CD14-positive monocyte (primary cell): ENCODE data around the gene CACNA1H. TPM values are rescaled to one million over a fixed set of nuclear protein-coding genes. Genes with fewer than 3 reads are reported as not detected.

Experiments
- DNase-seq, 3 donors: peaks; one replicate each; pipeline ENCODE4 v3.0.0-alpha.2; 2011 to 2022
- H2AFZ ChIP-seq: 2 replicates; pipeline ENCODE4 v1.6.0; 2012; ENCODE audit warnings: mild to moderate bottlenecking, low read depth, low read length, inconsistent platforms; ENCODE audit not compliant: insufficient read depth, poor library complexity, severe bottlenecking
- H3K27ac ChIP-seq, 2 donors: 1 replicate in 1 of 2; 2 replicates in 1 of 2; pipeline ENCODE4 v1.5.1; 2012 to 2013; ENCODE audit warnings: low read length in 2 of 2, control low read depth in 1 of 2, inconsistent platforms in 1 of 2, low read depth in 1 of 2, mild to moderate bottlenecking in 1 of 2
- H3K27me3 ChIP-seq, 2 donors: one replicate each; pipeline versions ENCODE4 v1.6.0 to v1.6.1; 2011 to 2013; ENCODE audit warnings: low read length in 2 of 2; ENCODE audit not compliant: control insufficient read depth in 2 of 2, insufficient read depth in 2 of 2
- H3K36me3 ChIP-seq, 2 donors: replicated peaks in 1 of 2; 1 replicate in 1 of 2; 2 replicates in 1 of 2; pipeline versions ENCODE4 v1.5.1 to v1.6.1; 2012 to 2013; ENCODE audit warnings: low read length in 2 of 2, control low read depth in 1 of 2, inconsistent platforms in 1 of 2, mild to moderate bottlenecking in 1 of 2; ENCODE audit not compliant: insufficient read depth in 2 of 2, control insufficient read depth in 1 of 2
- H3K4me1 ChIP-seq, 2 donors: 1 replicate in 1 of 2; 2 replicates in 1 of 2; pipeline versions ENCODE4 v1.5.1 to v1.6.1; 2012 to 2013; ENCODE audit warnings: low read length in 2 of 2, control low read depth in 1 of 2, inconsistent platforms in 1 of 2, mild to moderate bottlenecking in 1 of 2, moderate library complexity in 1 of 2; ENCODE audit not compliant: insufficient read depth in 2 of 2, control insufficient read depth in 1 of 2
- H3K4me2 ChIP-seq: replicated peaks from 2 replicates; pipeline ENCODE3; 2012; ENCODE audit warnings: low read length, moderate library complexity, mild to moderate bottlenecking; ENCODE audit not compliant: poor library complexity, severe bottlenecking; ENCODE audit errors: extremely low read depth
- H3K4me3 ChIP-seq, 3 experiments: fragments of 200-600 bp in 1 of 3; sonication (generic) in 1 of 3; replicated peaks in 1 of 3; 1 replicate in 2 of 3; 2 replicates in 1 of 3; pipeline ENCODE4 v1.5.1; 2011 to 2013; ENCODE audit warnings: low read length in 3 of 3, mild to moderate bottlenecking in 3 of 3, control low read depth in 2 of 3, low read depth in 2 of 3, inconsistent platforms in 1 of 3, moderate library complexity in 1 of 3
- H3K79me2 ChIP-seq: 2 replicates; pipeline ENCODE4 v1.6.0; 2012; ENCODE audit warnings: mild to moderate bottlenecking, control low read depth, inconsistent platforms, low read length, moderate library complexity; ENCODE audit not compliant: insufficient read depth
- H3K9ac ChIP-seq: 2 replicates; pipeline ENCODE4 v1.6.0; 2017; ENCODE audit warnings: low read length, mild to moderate bottlenecking; ENCODE audit not compliant: insufficient read depth, poor library complexity, severe bottlenecking
- H3K9me3 ChIP-seq, 2 donors: replicated peaks in 1 of 2; 1 replicate in 1 of 2; 2 replicates in 1 of 2; pipeline versions ENCODE4 v1.5.1 to v1.6.1; 2012 to 2013; ENCODE audit warnings: low read length in 2 of 2, control low read depth in 1 of 2; ENCODE audit not compliant: control insufficient read depth in 1 of 2, insufficient read depth in 1 of 2
- H4K20me1 ChIP-seq: 2 replicates; pipeline ENCODE4 v1.6.0; 2012; ENCODE audit warnings: mild to moderate bottlenecking, low read length, control low read depth, moderate library complexity; ENCODE audit not compliant: insufficient read depth
- H3K27ac Mint-ChIP-seq, 7 donors: one replicate each; pipeline ENCODE4 v1.8.0; 2020; ENCODE audit warnings: mild to moderate bottlenecking in 7 of 7, mixed read lengths in 7 of 7, moderate library complexity in 6 of 7, inconsistent platforms in 2 of 7
- H3K27me3 Mint-ChIP-seq, 3 donors: one replicate each; pipeline ENCODE4 v1.8.0; 2021 to 2022; ENCODE audit warnings: low read depth in 3 of 3, mild to moderate bottlenecking in 3 of 3, mixed read lengths in 3 of 3, moderate library complexity in 3 of 3, inconsistent platforms in 1 of 3
- H3K36me3 Mint-ChIP-seq, 2 donors: one replicate each; pipeline ENCODE4 v1.8.0; 2020; ENCODE audit warnings: mixed read lengths in 2 of 2, inconsistent platforms in 1 of 2, mild to moderate bottlenecking in 1 of 2
- H3K4me1 Mint-ChIP-seq: one replicate; pipeline ENCODE4 v1.8.0; 2020; ENCODE audit warnings: mild to moderate bottlenecking, mixed read lengths
- H3K4me3 Mint-ChIP-seq, 2 donors: one replicate each; pipeline ENCODE4 v1.8.0; 2020; ENCODE audit warnings: mild to moderate bottlenecking in 2 of 2, mixed read lengths in 2 of 2, moderate library complexity in 1 of 2
- H3K9me3 Mint-ChIP-seq, 7 donors: one replicate each; pipeline ENCODE4 v1.8.0; 2020 to 2022; ENCODE audit warnings: mixed read lengths in 7 of 7, mild to moderate bottlenecking in 6 of 7, moderate library complexity in 6 of 7, inconsistent platforms in 2 of 7
- CTCF ChIP-seq: fragments of 200-600 bp; IDR thresholded peaks from one replicate; pipeline ENCODE4 v1.8.0; 2022; ENCODE audit warnings: antibody characterized with exemption, mild to moderate bottlenecking
- WGBS: methylation state at CpG from one replicate; pipeline ENCODE4 v1.1.5; 2013; ENCODE audit warnings: missing lambda C conversion rate; ENCODE audit not compliant: insufficient coverage; 5-methylcytosine and 5-hydroxymethylcytosine counted together
- intact Hi-C, 2 donors: fragments of 100-400 bp; cut with micrococcal nuclease; formaldehyde crosslinking; loops; one replicate each; pipeline versions ENCODE4 v1.15.0 to v1.15.1; 2023
- polyA plus RNA-seq, 3 donors: library from polyadenylated mRNA; depleted of rRNA in 1 of 3; unstranded in 2 of 3; stranded (reverse) in 1 of 3; fragments of 300-500 nt in 2 of 3; fragments of >200 nt in 1 of 3; fragmentation: Illumina TruSeq in 2 of 3; gene quantifications; 1 replicate in 2 of 3; 2 replicates in 1 of 3; pipeline ENCODE4 v1.2.3, GENCODE V29; 2012 to 2021

CACNA1H gene
- polyA plus RNA-seq, 3 donors = not detected

GRCh38 chr16:1201444-1201843, 48.5 kb downstream of the CACNA1H start:
- no peak for TF ChIP-seq CTCF
- no peaks in the 10 kb centered on the region for H3K4me1 Mint-ChIP-seq
- intact Hi-C loops = no loop called here
- no peak overlapping the region for H3K27ac Mint-ChIP-seq
- no peaks in the 10 kb centered on the region for H3K27me3 Mint-ChIP-seq
- peaks cover 2 to 17% (median 9%) of the 10 kb centered on the region in 7 donors for H3K9me3 Mint-ChIP-seq
- H3K36me3 Mint-ChIP-seq = no peaks in the 10 kb centered on the region
- Histone ChIP-seq H3K27ac (no peak overlapping the region), H3K79me2 (no peaks in the 10 kb centered on the region), H2AFZ (no peak overlapping the region), H3K9ac (no peak overlapping the region), H3K9me3 (peaks cover 0 to 6% of the 10 kb centered on the region in 2 donors), H3K4me2 (no peak overlapping the region), H3K4me1 (no peaks in the 10 kb centered on the region), H3K4me3 (no peak overlapping the region), H3K27me3 (no peaks in the 10 kb centered on the region), H4K20me1 (no peaks in the 10 kb centered on the region), H3K36me3 (no peaks in the 10 kb centered on the region)
- H3K4me3 Mint-ChIP-seq = no peak overlapping the region
- DNase-seq = no peak
- WGBS = 95% methylated on average over 25 of the region's 25 CpGs

- no peaks in the 10 kb centered on the region for H3K79me2 ChIP-seq
- DNase-seq = no peak
- no peak overlapping the region for H3K9ac ChIP-seq
- H2AFZ ChIP-seq = no peak overlapping the region
- H3K9me3 Mint-ChIP-seq = peaks cover 2 to 17% (median 9%) of the 10 kb centered on the region in 7 donors
- WGBS = 90% methylated on average over 11 of the region's 18 CpGs
- H3K4me1 ChIP-seq = no peaks in the 10 kb centered on the region
- no peak overlapping the region for H3K4me2 ChIP-seq
- no peaks in the 10 kb centered on the region for H3K27me3 ChIP-seq
- H3K27ac Mint-ChIP-seq = no peak overlapping the region
- no peak overlapping the region for H3K27ac ChIP-seq
- no peak overlapping the region for H3K4me3 Mint-ChIP-seq
- H3K4me1 Mint-ChIP-seq = no peaks in the 10 kb centered on the region
- no peak overlapping the region for H3K4me3 ChIP-seq
- H3K36me3 ChIP-seq = no peaks in the 10 kb centered on the region
- no peaks in the 10 kb centered on the region for H3K27me3 Mint-ChIP-seq
- peaks cover 0 to 6% of the 10 kb centered on the region in 2 donors for H3K9me3 ChIP-seq
- no peaks in the 10 kb centered on the region for H4K20me1 ChIP-seq
- H3K36me3 Mint-ChIP-seq = no peaks in the 10 kb centered on the region
- no peak for TF ChIP-seq CTCF
- intact Hi-C loops = no loop called here
Observed at GRCh38 chr16:1202274-1202673, 49.4 kb downstream of the CACNA1H start.
